Transverse colon (tissue), 4 donors: ENCODE data around the gene SEPSECS.

ENCODE experiments used
- CTCF ChIP-seq, 5 experiments: fragments of 200-600 bp in 3 of 5; fragments of 450-650 bp in 2 of 5; sonication (generic) in 3 of 5; IDR thresholded peaks; 1 replicate in 2 of 5; 2 replicates in 3 of 5; pipeline ENCODE4 v1.5.1; 2016 to 2017; ENCODE audit warnings: antibody characterized with exemption in 5 of 5, inconsistent platforms in 3 of 5, mild to moderate bottlenecking in 2 of 5, moderate library complexity in 1 of 5
- EP300 ChIP-seq: sonication (generic); formaldehyde crosslinking; IDR thresholded peaks from one replicate; pipeline ENCODE4 v1.6.1; 2017; ENCODE audit warnings: antibody characterized with exemption, low read depth
- POLR2AphosphoS5 ChIP-seq, 3 donors: sonication (generic); formaldehyde crosslinking; IDR thresholded peaks; one replicate each; pipeline ENCODE4 v1.6.1; 2016; ENCODE audit warnings: antibody characterized with exemption in 3 of 3

DNA sequence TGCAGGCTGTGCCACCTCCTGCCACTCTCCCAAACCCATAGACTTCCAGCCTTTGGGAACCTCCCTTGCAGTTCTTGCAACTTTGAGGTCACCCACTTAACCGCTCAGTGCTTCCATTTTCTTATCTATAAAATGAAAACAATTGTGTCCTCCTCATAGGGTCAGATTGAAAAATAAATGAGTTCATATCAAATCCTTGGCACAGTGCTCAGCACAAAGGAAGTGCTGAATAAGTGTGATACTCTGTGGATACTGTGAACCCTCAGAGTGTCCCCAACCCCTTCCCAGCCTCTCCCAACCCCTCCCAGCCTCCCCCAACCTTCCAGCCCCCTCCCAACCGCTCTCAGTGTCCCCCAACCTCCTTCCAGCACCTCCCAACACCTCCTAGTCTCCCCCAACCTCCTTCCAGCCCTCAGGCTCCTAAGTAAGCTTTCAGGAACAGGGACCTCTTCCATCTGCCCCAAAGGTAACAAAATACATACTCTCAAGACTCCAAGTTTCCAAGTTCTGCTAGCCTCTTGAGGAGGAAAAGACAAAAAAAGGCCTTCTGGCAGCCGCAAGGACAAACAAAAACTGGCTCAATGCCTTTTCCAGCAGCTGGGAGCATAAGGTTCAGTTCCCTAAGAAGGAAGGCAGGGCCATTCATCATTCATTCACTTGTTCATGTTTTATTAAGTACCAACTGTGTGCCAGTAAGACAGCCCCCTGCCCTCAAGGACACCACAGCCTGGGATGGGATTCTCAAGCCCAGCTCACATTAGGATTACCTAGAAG lies 83.4 kb downstream of the SEPSECS start:
- no peak for TF ChIP-seq CTCF (IDR thresholded peaks at IDR 0.05)
- TF ChIP-seq POLR2AphosphoS5 (IDR thresholded peaks at IDR 0.05) = no peak
- no peak for TF ChIP-seq EP300
